T-helper 17 cell (primary cell): ENCODE data around the gene ALCAM. TPM values are rescaled to one million over a fixed set of nuclear protein-coding genes. Genes with fewer than 3 reads are reported as not detected.
"Not testable (repeated sequence)": the region's sequence is repeated elsewhere in the genome, so short reads cannot be mapped to it uniquely, and the experiment has no call there.

ENCODE experiments used
- ATAC-seq: fragments of 150-1000 bp; cut with Tn5 transposase; 2 replicates; pipeline ENCODE4 v1.10.0; 2021; ENCODE audit warnings: mild to moderate bottlenecking, moderate library complexity
- DNase-seq, 3 donors: peaks; one replicate each; pipeline versions ENCODE4 v3.0.0 to v3.0.0-alpha.2; 2020 to 2021
- H3K9me3 ChIP-seq: one replicate; pipeline ENCODE4 v1.7.0; 2013; ENCODE audit warnings: low read length, mild to moderate bottlenecking; ENCODE audit not compliant: control insufficient read depth, poor library complexity, severe bottlenecking
- H3K27ac Mint-ChIP-seq: one replicate; pipeline ENCODE4 v1.8.0; 2022; ENCODE audit warnings: mild to moderate bottlenecking, moderate library complexity, mixed read lengths
- H3K27me3 Mint-ChIP-seq: one replicate; pipeline ENCODE4 v1.8.0; 2022; ENCODE audit warnings: mixed read lengths
- H3K36me3 Mint-ChIP-seq: one replicate; pipeline ENCODE4 v1.8.0; 2022; ENCODE audit warnings: low read depth, mixed read lengths
- H3K4me1 Mint-ChIP-seq: one replicate; pipeline ENCODE4 v1.8.0; 2022; ENCODE audit warnings: mild to moderate bottlenecking, mixed read lengths
- H3K4me3 Mint-ChIP-seq: one replicate; pipeline ENCODE4 v1.8.0; 2022; ENCODE audit warnings: mild to moderate bottlenecking, moderate library complexity, mixed read lengths
- total RNA-seq, 4 donors: library from RNA in 2 of 4; stranded (reverse) in 2 of 4; gene quantifications; one replicate each; pipeline ENCODE4 v1.2.3 and lab custom pipeline; 2022 to 2026

Gene ALCAM
- total RNA-seq, 2 donors from 2014 or later = 8.4 TPM

GRCh38 chr3:105598042-105598796 is 231.5 kb downstream of the ALCAM start:
- H3K36me3 Mint-ChIP-seq = no peaks in the 10 kb centered on the region
- H3K4me1 Mint-ChIP-seq = no peaks in the 10 kb centered on the region
- no peak overlapping the region for H3K27ac Mint-ChIP-seq
- ATAC-seq = no peak
- H3K27me3 Mint-ChIP-seq = no peaks in the 10 kb centered on the region
- DNase-seq = no peak
- H3K4me3 Mint-ChIP-seq = no peak overlapping the region
- H3K9me3 ChIP-seq = no peaks in the 10 kb centered on the region

- ATAC-seq (no peak), DNase-seq (no peak)
- no peak overlapping the region for H3K4me3 Mint-ChIP-seq
- H3K9me3 ChIP-seq = no peaks in the 10 kb centered on the region
- no peaks in the 10 kb centered on the region for H3K27me3 Mint-ChIP-seq
- no peak overlapping the region for H3K27ac Mint-ChIP-seq
- H3K4me1 Mint-ChIP-seq = no peaks in the 10 kb centered on the region
- no peaks in the 10 kb centered on the region for H3K36me3 Mint-ChIP-seq
Measured at GRCh38 chr3:105599350-105599749, 232.6 kb downstream of the ALCAM start.

DNA sequence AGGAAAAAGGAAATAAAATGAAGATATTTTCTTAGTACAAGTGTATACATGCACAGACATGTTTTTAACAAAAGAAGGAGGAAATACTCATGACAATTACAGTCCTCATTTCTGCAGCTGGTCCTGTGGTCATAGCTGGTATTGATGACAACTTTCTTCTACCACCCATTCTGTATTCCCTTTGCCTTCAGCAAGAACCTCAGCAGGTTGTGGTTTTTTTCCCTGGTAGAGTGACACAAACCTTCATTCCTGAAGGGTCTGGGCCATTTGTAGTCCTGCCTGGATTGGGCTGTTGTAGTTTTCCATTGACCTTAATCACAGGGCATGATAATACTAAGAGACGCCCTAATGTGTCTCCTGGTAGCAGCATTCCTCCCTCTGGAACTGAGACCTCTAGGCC is 235.0 kb downstream of the ALCAM start:
- ATAC-seq, H3K36me3 Mint-ChIP-seq, H3K4me1 Mint-ChIP-seq, H3K27me3 Mint-ChIP-seq, H3K27ac Mint-ChIP-seq, DNase-seq, H3K9me3 ChIP-seq, H3K4me3 Mint-ChIP-seq: not testable (repeated sequence)

GRCh38 chr3:105602286-105602685 is 235.6 kb downstream of the ALCAM start:
- H3K27me3 Mint-ChIP-seq = not testable (repeated sequence)

GRCh38 chr3:105603516-105603915 is 236.8 kb downstream of the ALCAM start:
- not testable (repeated sequence) for DNase-seq, H3K9me3 ChIP-seq, H3K4me3 Mint-ChIP-seq, ATAC-seq, H3K27me3 Mint-ChIP-seq, H3K27ac Mint-ChIP-seq, H3K36me3 Mint-ChIP-seq, H3K4me1 Mint-ChIP-seq

More at GRCh38 chr3:105602286-105602685, 235.6 kb downstream of the ALCAM start:
- H3K4me1 Mint-ChIP-seq, DNase-seq, ATAC-seq, H3K27ac Mint-ChIP-seq, H3K4me3 Mint-ChIP-seq, H3K9me3 ChIP-seq, H3K36me3 Mint-ChIP-seq: not testable (repeated sequence)

- no peaks in the 10 kb centered on the region for H3K9me3 ChIP-seq
- no peaks in the 10 kb centered on the region for H3K4me1 Mint-ChIP-seq
- H3K36me3 Mint-ChIP-seq = no peaks in the 10 kb centered on the region
- no peak overlapping the region for H3K4me3 Mint-ChIP-seq
- H3K27me3 Mint-ChIP-seq = no peaks in the 10 kb centered on the region
- H3K27ac Mint-ChIP-seq = no peak overlapping the region
- DNase-seq (no peak), ATAC-seq (no peak)
Measured at GRCh38 chr3:105606016-105606415, 239.3 kb downstream of the ALCAM start.

- no peak overlapping the region for H3K27ac Mint-ChIP-seq
Measured at GRCh38 chr3:105608623-105609022, 241.9 kb downstream of the ALCAM start.

DNA sequence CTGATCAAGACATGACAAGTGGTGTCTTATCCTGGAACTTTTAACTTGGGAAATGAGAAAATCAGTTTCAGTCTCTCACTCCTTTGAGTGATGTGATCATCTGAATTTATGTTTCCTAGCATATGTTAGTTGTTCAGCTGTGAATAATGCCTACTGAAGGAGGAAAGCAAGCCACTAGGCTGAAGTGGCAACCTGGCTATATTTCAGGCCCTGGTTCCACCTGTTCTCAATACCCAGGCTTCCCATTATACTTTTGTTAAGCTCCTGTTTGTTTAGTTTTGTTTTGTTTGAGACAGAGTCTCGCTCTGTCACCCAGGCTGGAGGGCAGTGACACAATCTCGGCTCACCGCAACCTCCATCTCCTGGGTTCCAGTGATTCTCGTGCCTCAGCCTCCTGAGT is 243.8 kb downstream of the ALCAM start:
- H3K9me3 ChIP-seq = no peaks in the 10 kb centered on the region
- H3K27me3 Mint-ChIP-seq = no peaks in the 10 kb centered on the region
- no peak overlapping the region for H3K27ac Mint-ChIP-seq
- H3K4me1 Mint-ChIP-seq = no peaks in the 10 kb centered on the region
- H3K4me3 Mint-ChIP-seq = no peak overlapping the region
- ATAC-seq = no peak
- H3K36me3 Mint-ChIP-seq = no peaks in the 10 kb centered on the region
- no peak for DNase-seq

More at GRCh38 chr3:105608623-105609022, 241.9 kb downstream of the ALCAM start:
- DNase-seq (no peak), ATAC-seq (no peak)
- Mint-ChIP-seq H3K4me3 (no peak overlapping the region), H3K36me3 (no peaks in the 10 kb centered on the region), H3K27me3 (no peaks in the 10 kb centered on the region), H3K4me1 (no peaks in the 10 kb centered on the region)
- H3K9me3 ChIP-seq = no peaks in the 10 kb centered on the region

DNA sequence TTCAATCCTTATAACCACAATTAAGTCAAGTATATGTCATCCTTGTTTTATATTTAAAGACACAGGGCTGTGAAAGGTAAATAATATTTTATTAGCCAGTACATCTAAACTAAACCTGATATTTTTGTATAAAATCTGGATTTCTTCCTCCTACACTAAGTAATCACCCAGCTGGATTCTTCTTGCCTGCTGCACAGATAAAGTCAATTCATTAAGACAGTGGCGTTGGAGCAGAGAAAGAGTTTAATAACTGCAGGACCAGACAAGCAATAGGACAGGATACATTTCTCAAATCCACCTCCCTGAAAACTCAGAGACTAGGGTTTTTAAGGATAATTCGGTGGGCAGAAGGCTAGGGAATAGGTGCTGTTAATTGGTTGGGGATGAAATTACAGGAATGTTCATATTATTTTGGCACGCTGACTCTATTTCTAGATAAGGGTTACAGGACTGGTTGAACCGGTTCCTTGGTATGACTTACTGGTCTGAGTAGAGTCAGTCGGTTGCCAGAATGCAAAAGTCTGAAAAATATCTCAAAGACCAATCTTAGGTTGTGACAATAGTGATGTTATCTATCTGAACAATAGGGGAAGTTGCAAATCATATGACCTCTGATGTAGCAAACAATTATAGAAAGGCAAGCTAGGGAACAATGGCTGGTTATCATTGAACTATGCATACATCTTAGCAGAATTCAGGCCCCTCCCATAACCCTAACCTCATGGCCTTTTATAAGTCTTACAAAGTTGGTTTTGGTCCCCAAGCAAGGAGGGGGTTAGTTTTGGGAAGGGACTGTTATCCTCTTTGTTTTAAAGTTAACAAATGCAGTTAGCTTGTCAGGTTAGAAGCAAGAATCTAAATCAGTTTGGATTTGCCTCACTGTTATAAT is 244.8 kb downstream of the ALCAM start:
- peaks cover 2% of the 10 kb centered on the region for H3K27me3 Mint-ChIP-seq
- H3K9me3 ChIP-seq = no peaks in the 10 kb centered on the region
- H3K36me3 Mint-ChIP-seq = no peaks in the 10 kb centered on the region
- DNase-seq (no peak), ATAC-seq (no peak)
- H3K4me1 Mint-ChIP-seq = no peaks in the 10 kb centered on the region
- H3K4me3 Mint-ChIP-seq = no peak overlapping the region
- H3K27ac Mint-ChIP-seq = no peak overlapping the region

DNA sequence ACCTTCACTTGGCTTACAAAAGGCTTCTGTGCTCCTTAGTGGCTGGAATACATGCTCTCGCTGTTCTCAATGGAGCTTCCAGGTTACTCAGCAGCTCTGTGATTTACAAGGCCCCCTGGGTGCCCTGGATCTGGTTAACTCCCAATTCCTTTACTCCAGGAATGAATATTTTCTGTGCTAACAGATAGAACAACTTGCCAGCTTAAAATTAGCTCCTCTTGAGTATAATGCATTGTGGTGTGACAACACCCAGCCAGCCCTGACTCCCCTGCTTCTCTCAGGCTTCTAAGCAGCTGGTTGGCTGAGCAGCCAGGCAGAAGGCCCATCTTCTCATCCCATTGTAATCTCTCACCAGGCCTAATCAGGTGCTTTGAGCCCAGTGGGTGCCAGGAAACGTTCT is 246.4 kb downstream of the ALCAM start:
- no peak overlapping the region for H3K4me3 Mint-ChIP-seq
- ATAC-seq (no peak), DNase-seq (no peak)
- H3K27ac Mint-ChIP-seq = no peak overlapping the region
- no peaks in the 10 kb centered on the region for H3K9me3 ChIP-seq
- no peaks in the 10 kb centered on the region for H3K4me1 Mint-ChIP-seq
- H3K27me3 Mint-ChIP-seq = peaks cover 4% of the 10 kb centered on the region
- H3K36me3 Mint-ChIP-seq = no peaks in the 10 kb centered on the region

- H3K9me3 ChIP-seq = no peaks in the 10 kb centered on the region
- H3K27me3 Mint-ChIP-seq = peaks cover 4% of the 10 kb centered on the region
- no peak for DNase-seq
- no peak overlapping the region for H3K27ac Mint-ChIP-seq
- no peaks in the 10 kb centered on the region for H3K4me1 Mint-ChIP-seq
- H3K36me3 Mint-ChIP-seq = no peaks in the 10 kb centered on the region
- no peak overlapping the region for H3K4me3 Mint-ChIP-seq
- no peak for ATAC-seq
Measured at GRCh38 chr3:105614288-105615030, 247.8 kb downstream of the ALCAM start.

DNA sequence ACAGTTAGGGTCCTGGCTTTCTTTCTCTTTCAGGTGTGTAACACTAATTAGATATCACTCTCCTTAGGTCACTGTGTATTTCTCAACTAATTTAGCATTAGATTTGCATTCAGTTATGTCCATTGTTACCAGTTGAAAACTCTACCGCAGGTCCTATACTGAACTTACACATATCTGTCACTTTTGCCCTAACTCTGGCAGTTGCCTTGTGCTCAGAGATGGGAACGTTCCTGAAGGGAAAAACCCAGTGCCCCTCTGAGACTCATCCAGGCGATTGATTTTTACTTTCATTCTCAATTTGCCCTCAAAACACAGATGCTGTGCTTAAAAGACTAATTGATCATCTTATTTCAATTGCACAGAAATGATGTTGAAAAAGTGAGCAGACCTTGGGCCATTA is 249.1 kb downstream of the ALCAM start:
- no peaks in the 10 kb centered on the region for H3K4me1 Mint-ChIP-seq
- no peaks in the 10 kb centered on the region for H3K36me3 Mint-ChIP-seq
- DNase-seq (no peak), ATAC-seq (no peak)
- peaks cover 4% of the 10 kb centered on the region for H3K27me3 Mint-ChIP-seq
- no peak overlapping the region for H3K4me3 Mint-ChIP-seq
- H3K27ac Mint-ChIP-seq = no peak overlapping the region
- H3K9me3 ChIP-seq = no peaks in the 10 kb centered on the region
